Endodermal cell (in vitro differentiated cells): ENCODE measurements around the gene LONP1. TPM values are rescaled to one million over a fixed set of nuclear protein-coding genes. Genes with fewer than 3 reads are reported as not detected.
"Not testable (repeated sequence)": the region's sequence is repeated elsewhere in the genome, so short reads cannot be mapped to it uniquely, and the experiment has no call there.

Experiments used
- DNase-seq: peaks from one replicate; pipeline ENCODE4 v3.0.0-alpha.2; 2017
- H3K27ac ChIP-seq: 2 replicates; pipeline ENCODE4 v1.5.1; 2013; ENCODE audit warnings: mild to moderate bottlenecking, low read depth, low read length, moderate library complexity
- H3K27me3 ChIP-seq: 2 replicates; pipeline ENCODE4 v1.6.1; 2013; ENCODE audit warnings: mild to moderate bottlenecking, low read length, moderate library complexity; ENCODE audit not compliant: insufficient read depth, control insufficient read depth, poor library complexity, severe bottlenecking
- H3K36me3 ChIP-seq: 2 replicates; pipeline ENCODE4 v1.7.0; 2013; ENCODE audit warnings: mild to moderate bottlenecking, low read length, moderate library complexity; ENCODE audit not compliant: control insufficient read depth, insufficient read depth
- H3K4me1 ChIP-seq: one replicate; pipeline ENCODE4 v1.7.0; 2013; ENCODE audit warnings: low read length; ENCODE audit not compliant: control insufficient read depth, insufficient read depth
- H3K4me3 ChIP-seq: 2 replicates; pipeline ENCODE4 v1.5.1; 2013; ENCODE audit warnings: mild to moderate bottlenecking, low read length, moderate library complexity
- H3K9ac ChIP-seq: 2 replicates; pipeline ENCODE4 v1.6.1; 2013; ENCODE audit warnings: mild to moderate bottlenecking, low read length, moderate library complexity; ENCODE audit not compliant: poor library complexity, severe bottlenecking; ENCODE audit errors: extremely low read depth
- H3K9me3 ChIP-seq: 2 replicates; pipeline ENCODE4 v1.6.1; 2013; ENCODE audit warnings: mild to moderate bottlenecking, low read length, moderate library complexity; ENCODE audit not compliant: control insufficient read depth
- H3K27ac Mint-ChIP-seq: 2 replicates; pipeline ENCODE4 v1.8.0; 2020; ENCODE audit warnings: mixed read lengths
- H3K27me3 Mint-ChIP-seq: 2 replicates; pipeline ENCODE4 v1.8.0; 2021; ENCODE audit warnings: mild to moderate bottlenecking, mixed read lengths; ENCODE audit not compliant: insufficient read depth
- H3K36me3 Mint-ChIP-seq: 2 replicates; pipeline ENCODE4 v1.8.0; 2020; ENCODE audit warnings: low read depth, mixed read lengths
- H3K4me1 Mint-ChIP-seq: 2 replicates; pipeline ENCODE4 v1.8.0; 2020; ENCODE audit warnings: mixed read lengths
- H3K4me3 Mint-ChIP-seq: 2 replicates; pipeline ENCODE4 v1.8.0; 2020; ENCODE audit warnings: mild to moderate bottlenecking, moderate library complexity, mixed read lengths
- H3K9me3 Mint-ChIP-seq: 2 replicates; pipeline ENCODE4 v1.8.0; 2020; ENCODE audit warnings: mild to moderate bottlenecking, mixed read lengths
- CTCF ChIP-seq: fragments of 200-600 bp; sonication (generic); conservative IDR thresholded peaks from 2 replicates; pipeline ENCODE4 v1.5.0; 2021; ENCODE audit warnings: antibody characterized with exemption, mild to moderate bottlenecking
- whole genome bisulfite sequencing, 2 experiments: methylation state at CpG; one replicate each; pipeline versions ENCODE4 v1.1.5 to v1.1.7; 2013; ENCODE audit warnings: missing lambda C conversion rate in 2 of 2, mixed read lengths in 1 of 2; ENCODE audit not compliant: insufficient coverage in 1 of 2, insufficient read length in 1 of 2; 5-methylcytosine and 5-hydroxymethylcytosine counted together
- total RNA-seq, 2 donors: library from RNA; stranded (reverse); fragmentation: NEBNext Ultra II Directional in 1 of 2; extraction: Animal tissue kit (Norgen Biotek cat#: 25700) in 1 of 2; gene quantifications; 2 replicates in 1 of 2; 3 replicates in 1 of 2; pipeline ENCODE4 v1.2.1, GENCODE V29; 2021

The LONP1 gene
- total RNA-seq, 2 donors from 2014 or later, result 97.1 to 109 TPM

GRCh38 chr19:5703819-5704818, 15.8 kb downstream of the LONP1 start:
- no peak for DNase-seq
- Mint-ChIP-seq H3K27me3 (no peaks in the 10 kb centered on the region), H3K4me3 (no peak overlapping the region), H3K9me3 (peaks cover 25% of the 10 kb centered on the region), H3K4me1 (no peaks in the 10 kb centered on the region), H3K36me3 (peaks cover 72% of the 10 kb centered on the region), H3K27ac (no peak overlapping the region)
- no peak for TF ChIP-seq CTCF
- no peaks in the 10 kb centered on the region for H3K27me3 ChIP-seq
- H3K36me3 ChIP-seq, result peaks cover 50% of the 10 kb centered on the region
- peaks cover 10% of the 10 kb centered on the region for H3K9me3 ChIP-seq
- no peak overlapping the region for H3K9ac ChIP-seq
- no peak overlapping the region for H3K27ac ChIP-seq
- H3K4me1 ChIP-seq, result no peaks in the 10 kb centered on the region
- 94 to 96% methylated on average over 31 to 40 of the region's 40 CpGs for WGBS, 2 experiments
- no peak overlapping the region for H3K4me3 ChIP-seq

- H3K27ac Mint-ChIP-seq, DNase-seq, H3K27ac ChIP-seq, H3K4me1 Mint-ChIP-seq, H3K4me1 ChIP-seq, H3K27me3 Mint-ChIP-seq, H3K4me3 ChIP-seq, H3K9ac ChIP-seq, H3K4me3 Mint-ChIP-seq, H3K27me3 ChIP-seq: not testable (repeated sequence)
- 83% methylated on average over 7 of the region's 28 CpGs; no CpG with 5 or more reads in 1 of the 2 experiments for whole genome bisulfite sequencing, 2 experiments
- H3K36me3 ChIP-seq, result peaks cover 47% of the 10 kb centered on the region
- peaks cover 25% of the 10 kb centered on the region for H3K9me3 Mint-ChIP-seq
- H3K9me3 ChIP-seq, result peaks cover 10% of the 10 kb centered on the region
- H3K36me3 Mint-ChIP-seq, result peaks cover 70% of the 10 kb centered on the region
Measured at GRCh38 chr19:5702053-5702410, 17.9 kb downstream of the LONP1 start.

GRCh38 chr19:5700455-5701092, 19.4 kb downstream of the LONP1 start:
- no peaks in the 10 kb centered on the region for H3K27me3 ChIP-seq
- no peaks in the 10 kb centered on the region for H3K4me1 ChIP-seq
- no peak overlapping the region for H3K27ac ChIP-seq
- WGBS, 2 experiments, result 96 to 98% methylated on average over 13 to 22 of the region's 22 CpGs
- H3K4me1 Mint-ChIP-seq, result no peaks in the 10 kb centered on the region
- peaks cover 61% of the 10 kb centered on the region for H3K36me3 Mint-ChIP-seq
- peaks cover 25% of the 10 kb centered on the region for H3K9me3 Mint-ChIP-seq
- H3K27ac Mint-ChIP-seq, result no peak overlapping the region
- TF ChIP-seq CTCF, result no peak
- no peaks in the 10 kb centered on the region for H3K27me3 Mint-ChIP-seq
- no peak overlapping the region for H3K4me3 Mint-ChIP-seq
- no peak overlapping the region for H3K4me3 ChIP-seq
- no peak for DNase-seq
- peaks cover 10% of the 10 kb centered on the region for H3K9me3 ChIP-seq
- H3K9ac ChIP-seq, result no peak overlapping the region
- peaks cover 41% of the 10 kb centered on the region for H3K36me3 ChIP-seq
